Posterior cingulate gyrus (tissue), 11 donors: Measurements from ENCODE around the gene METTL1.
"Not testable (repeated sequence)": the region's sequence is repeated elsewhere in the genome, so short reads cannot be mapped to it uniquely, and the experiment has no call there.

ENCODE experiments used
- DNase-seq, 10 donors: peaks; one replicate each; pipeline versions ENCODE4 v3.0.0 to v3.0.0-alpha.2; 2020 to 2021; ENCODE audit warnings: mixed read lengths in 3 of 10
- intact Hi-C: fragments of 100-400 bp; cut with DNase I; formaldehyde crosslinking; loops from one replicate; pipeline ENCODE4 v1.15.1; 2023

METTL1 gene

GRCh38 chr12:57771873-57772428 is at the start of gene METTL1:
METTL1 (minus strand) TSS chr12:57772105; CDS start chr12:57772083, 22 bp downstream.
- DNase-seq = peak; percentile 92 to 99 (median 96)
- intact Hi-C loops = loop anchor here (1.0 kb wide), 2 partner anchors 10 to 20 kb away; partner anchors contain the start of genes CDK4 and TSFM

- peak in 1 of 10 donors; percentile 53 for DNase-seq
- intact Hi-C loops = not testable (repeated sequence)
These were observed 49.1 kb upstream of the METTL1 start for GRCh38 chr12:57821015-57821414.

- DNase-seq = peak in 1 of 10 donors; percentile 30
- intact Hi-C loops = not testable (repeated sequence)
These were observed 48.2 kb upstream of the METTL1 start for GRCh38 chr12:57820119-57820518.

GRCh38 chr12:57817990-57818331 is 46.1 kb upstream of the METTL1 start:
- peak in 1 of 10 donors; percentile 57 for DNase-seq
- intact Hi-C loops = not testable (repeated sequence)

- intact Hi-C loops = no loop called here
- DNase-seq = peak in 1 of 10 donors; percentile 49
These were observed 45.5 kb upstream of the METTL1 start for GRCh38 chr12:57817261-57817989.

- intact Hi-C loops = no loop called here
- DNase-seq = peak in 1 of 10 donors; percentile 43
These were observed 44.9 kb upstream of the METTL1 start for GRCh38 chr12:57816855-57817151.

GRCh38 chr12:57816001-57816854 is 44.3 kb upstream of the METTL1 start:
- intact Hi-C loops = no loop called here
- DNase-seq = peak in 1 of 10 donors; percentile 25

GRCh38 chr12:57815177-57816000 is 43.5 kb upstream of the METTL1 start:
- peak in 1 of 10 donors; percentile 75 for DNase-seq
- intact Hi-C loops = no loop called here

GRCh38 chr12:57813971-57814772 is 42.3 kb upstream of the METTL1 start:
- peak in 1 of 10 donors; percentile 84 for DNase-seq
- intact Hi-C loops = no loop called here

GRCh38 chr12:57813111-57813970 is 41.4 kb upstream of the METTL1 start:
- peak in 1 of 10 donors; percentile 61 for DNase-seq
- intact Hi-C loops = no loop called here

- intact Hi-C loops = no loop called here
These were observed 39.3 kb upstream of the METTL1 start for GRCh38 chr12:57811028-57811755.

GRCh38 chr12:57810450-57810849 is 38.5 kb upstream of the METTL1 start:
- peak in 1 of 10 donors; percentile 25 for DNase-seq
- intact Hi-C loops = no loop called here

More at GRCh38 chr12:57811028-57811755, 39.3 kb upstream of the METTL1 start:
- DNase-seq = peak in 1 of 10 donors; percentile 53

- intact Hi-C loops = no loop called here
These were observed 37.5 kb upstream of the METTL1 start for GRCh38 chr12:57809425-57809824.

GRCh38 chr12:57808351-57808750 is 36.4 kb upstream of the METTL1 start:
- DNase-seq = peak in 1 of 10 donors; percentile 57
- intact Hi-C loops = no loop called here

More at GRCh38 chr12:57809425-57809824, 37.5 kb upstream of the METTL1 start:
- no peak for DNase-seq

GRCh38 chr12:57807285-57807684 is 35.4 kb upstream of the METTL1 start:
- intact Hi-C loops = no loop called here
- peak in 1 of 10 donors; percentile 40 for DNase-seq

- DNase-seq = no peak
- intact Hi-C loops = no loop called here
These were observed 34.8 kb upstream of the METTL1 start for GRCh38 chr12:57806677-57807076.

- intact Hi-C loops = no loop called here
- DNase-seq = peak in 5 of 10 donors; percentile 30 to 89 (median 51)
These were observed 31.5 kb upstream of the METTL1 start for GRCh38 chr12:57803319-57803893.
